Thyroid gland (tissue), 4 donors: ENCODE measurements around the gene NAALAD2. TPM values are rescaled to one million over a fixed set of nuclear protein-coding genes. Genes with fewer than 3 reads are reported as not detected.
"Not testable (repeated sequence)": the region's sequence is repeated elsewhere in the genome, so short reads cannot be mapped to it uniquely, and the experiment has no call there.

Experiments
- DNase-seq, 2 donors: peaks; one replicate each; pipeline ENCODE4 v3.0.0-alpha.2; 2019
- H3K27ac ChIP-seq, 3 donors: fragments of 200-600 bp; sonication (generic); 1 replicate in 2 of 3; 2 replicates in 1 of 3; pipeline ENCODE4 v1.5.1; 2016 to 2019; ENCODE audit warnings: mild to moderate bottlenecking in 1 of 3, moderate library complexity in 1 of 3
- H3K27me3 ChIP-seq: fragments of 200-600 bp; sonication (generic); one replicate; pipeline ENCODE4 v1.5.1; 2019
- H3K36me3 ChIP-seq, 2 donors: fragments of 200-600 bp; sonication (generic); one replicate each; pipeline ENCODE4 v1.5.1; 2016 to 2019
- H3K4me1 ChIP-seq, 2 donors: fragments of 200-600 bp; sonication (generic); one replicate each; pipeline ENCODE4 v1.5.1; 2017 to 2019
- H3K4me3 ChIP-seq, 3 donors: fragments of 200-600 bp; sonication (generic); replicated peaks in 1 of 3; 1 replicate in 2 of 3; 2 replicates in 1 of 3; pipeline ENCODE4 v1.5.1; 2016; ENCODE audit warnings: mild to moderate bottlenecking in 1 of 3
- H3K9me3 ChIP-seq: fragments of 200-600 bp; sonication (generic); one replicate; pipeline ENCODE4 v1.5.1; 2017
- POLR2A ChIP-seq, 2 donors: fragments of 450-650 bp; IDR thresholded peaks; one replicate each; pipeline ENCODE4 v1.6.1; 2017; ENCODE audit warnings: antibody characterized with exemption in 2 of 2, mild to moderate bottlenecking in 2 of 2, moderate library complexity in 1 of 2
- WGBS, 2 donors: methylation state at CpG; one replicate each; pipeline ENCODE4 v1.1.5; 2017; 5-methylcytosine and 5-hydroxymethylcytosine counted together
- intact Hi-C: fragments of 100-400 bp; cut with DNase I; formaldehyde crosslinking; loops from one replicate; pipeline ENCODE4 v1.15.1; 2023
- total RNA-seq, 4 donors: library from RNA; depleted of rRNA; stranded (reverse); fragments of >200 nt; gene quantifications; one replicate each; pipeline ENCODE4 v1.2.3, GENCODE V29; 2016
- TF ChIP-seq, protein P1 (sequence below), 6 experiments: fragments of 200-600 bp in 3 of 6; fragments of 450-650 bp in 3 of 6; sonication (generic) in 3 of 6; IDR thresholded peaks; one replicate each; pipeline ENCODE4 v1.5.1; 2016 to 2019; ENCODE audit warnings: antibody characterized with exemption in 6 of 6, mild to moderate bottlenecking in 2 of 6, inconsistent platforms in 1 of 6, moderate library complexity in 1 of 6

The NAALAD2 gene
- total RNA-seq, 4 donors from 2014 or later, result 1.1 to 4.3 (median 2.2) TPM

DNA sequence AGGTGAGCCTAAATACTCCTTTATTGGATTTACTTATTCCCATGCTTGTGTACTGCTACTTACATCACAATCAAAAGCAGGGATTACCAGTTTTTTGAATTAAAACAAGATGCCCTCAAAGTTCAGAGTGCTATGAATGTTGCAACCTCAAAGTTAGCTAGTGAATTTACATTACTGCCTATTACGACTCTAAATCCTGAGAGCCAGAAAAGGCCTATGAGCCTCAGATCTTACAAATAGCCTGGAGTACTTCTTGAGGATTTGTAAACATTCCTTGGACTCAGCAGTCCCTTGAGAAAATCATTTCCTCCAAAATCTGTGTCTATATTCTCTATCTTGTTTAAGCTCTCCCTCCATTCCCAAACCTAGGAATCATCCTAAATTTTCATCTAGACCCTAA lies 62.9 kb downstream of the NAALAD2 start:
- 80 to 81% methylated on average over 1 of the region's 1 CpG for WGBS, 2 donors
- H3K27ac ChIP-seq, result no peak overlapping the region
- no peak for TF ChIP-seq POLR2A (IDR thresholded peaks at IDR 0.05)
- TF ChIP-seq, protein P1, sequence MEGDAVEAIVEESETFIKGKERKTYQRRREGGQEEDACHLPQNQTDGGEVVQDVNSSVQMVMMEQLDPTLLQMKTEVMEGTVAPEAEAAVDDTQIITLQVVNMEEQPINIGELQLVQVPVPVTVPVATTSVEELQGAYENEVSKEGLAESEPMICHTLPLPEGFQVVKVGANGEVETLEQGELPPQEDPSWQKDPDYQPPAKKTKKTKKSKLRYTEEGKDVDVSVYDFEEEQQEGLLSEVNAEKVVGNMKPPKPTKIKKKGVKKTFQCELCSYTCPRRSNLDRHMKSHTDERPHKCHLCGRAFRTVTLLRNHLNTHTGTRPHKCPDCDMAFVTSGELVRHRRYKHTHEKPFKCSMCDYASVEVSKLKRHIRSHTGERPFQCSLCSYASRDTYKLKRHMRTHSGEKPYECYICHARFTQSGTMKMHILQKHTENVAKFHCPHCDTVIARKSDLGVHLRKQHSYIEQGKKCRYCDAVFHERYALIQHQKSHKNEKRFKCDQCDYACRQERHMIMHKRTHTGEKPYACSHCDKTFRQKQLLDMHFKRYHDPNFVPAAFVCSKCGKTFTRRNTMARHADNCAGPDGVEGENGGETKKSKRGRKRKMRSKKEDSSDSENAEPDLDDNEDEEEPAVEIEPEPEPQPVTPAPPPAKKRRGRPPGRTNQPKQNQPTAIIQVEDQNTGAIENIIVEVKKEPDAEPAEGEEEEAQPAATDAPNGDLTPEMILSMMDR (IDR thresholded peaks at IDR 0.05), result no peak
- no peak for DNase-seq
- H3K36me3 ChIP-seq, result peaks cover 7 to 10% of the 10 kb centered on the region in 2 donors
- no peaks in the 10 kb centered on the region for H3K4me1 ChIP-seq
- no peak overlapping the region for H3K4me3 ChIP-seq
- H3K9me3 ChIP-seq, result no peaks in the 10 kb centered on the region
- intact Hi-C loops, result no loop called here
- H3K27me3 ChIP-seq, result no peaks in the 10 kb centered on the region

DNA sequence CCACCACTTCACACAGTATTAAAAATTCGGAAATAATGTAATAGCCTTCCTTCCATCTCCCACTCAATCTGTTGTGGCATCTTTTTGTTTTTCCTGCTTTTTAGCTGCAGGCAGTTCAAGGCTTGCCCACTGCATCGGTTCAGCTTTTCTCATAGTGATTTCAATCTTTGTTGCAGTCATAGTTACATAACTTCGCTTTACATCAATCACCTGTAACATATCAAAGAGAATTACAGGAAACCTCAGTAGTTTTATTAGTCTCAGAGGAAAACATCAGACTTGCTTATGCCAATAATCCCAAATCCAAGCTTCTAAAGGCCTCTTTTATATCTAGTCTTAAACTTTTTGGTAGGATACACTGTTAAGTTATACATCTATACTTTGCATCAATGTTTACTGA lies 67.9 kb downstream of the NAALAD2 start:
- TF ChIP-seq POLR2A (IDR thresholded peaks at IDR 0.05), result no peak
- TF ChIP-seq, protein P1 (IDR thresholded peaks at IDR 0.05), result no peak
- no peaks in the 10 kb centered on the region for H3K27me3 ChIP-seq
- no peak overlapping the region for H3K27ac ChIP-seq
- no peak for DNase-seq
- H3K4me3 ChIP-seq, result no peak overlapping the region
- no peaks in the 10 kb centered on the region for H3K4me1 ChIP-seq
- peaks cover 13 to 24% of the 10 kb centered on the region in 2 donors for H3K36me3 ChIP-seq
- 84 to 90% methylated on average over 3 of the region's 3 CpGs for WGBS, 2 donors
- intact Hi-C loops, result no loop called here
- H3K9me3 ChIP-seq, result no peaks in the 10 kb centered on the region

DNA sequence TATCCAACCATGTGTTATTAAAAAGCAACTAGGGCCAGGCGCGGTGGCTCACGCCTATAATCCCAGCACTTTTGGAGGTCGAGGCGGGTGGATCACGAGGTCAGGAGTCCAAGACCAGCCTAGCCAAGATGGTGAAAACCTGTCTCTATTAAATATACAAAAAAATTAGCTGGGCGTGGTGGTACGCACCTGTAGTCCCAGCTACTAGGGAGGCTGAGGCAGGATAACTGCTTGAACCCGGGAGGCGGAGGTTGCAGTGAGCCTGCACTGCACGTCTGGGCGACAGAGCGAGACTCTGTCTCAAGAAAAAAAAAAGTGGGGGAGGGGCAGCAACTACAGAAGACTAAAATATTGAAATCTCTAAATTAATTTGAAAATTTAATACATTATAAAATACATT lies 69.9 kb downstream of the NAALAD2 start:
- H3K27ac ChIP-seq, result no peak overlapping the region
- TF ChIP-seq POLR2A (IDR thresholded peaks at IDR 0.05), result no peak
- TF ChIP-seq, protein P1 (IDR thresholded peaks at IDR 0.05), result no peak
- H3K9me3 ChIP-seq, result no peaks in the 10 kb centered on the region
- WGBS, 2 donors, result 93 to 97% methylated on average over 13 of the region's 13 CpGs
- no peak for DNase-seq
- no peaks in the 10 kb centered on the region for H3K4me1 ChIP-seq
- H3K36me3 ChIP-seq, result peaks cover 13 to 27% of the 10 kb centered on the region in 2 donors
- intact Hi-C loops, result no loop called here
- H3K27me3 ChIP-seq, result no peaks in the 10 kb centered on the region
- no peak overlapping the region for H3K4me3 ChIP-seq

DNA sequence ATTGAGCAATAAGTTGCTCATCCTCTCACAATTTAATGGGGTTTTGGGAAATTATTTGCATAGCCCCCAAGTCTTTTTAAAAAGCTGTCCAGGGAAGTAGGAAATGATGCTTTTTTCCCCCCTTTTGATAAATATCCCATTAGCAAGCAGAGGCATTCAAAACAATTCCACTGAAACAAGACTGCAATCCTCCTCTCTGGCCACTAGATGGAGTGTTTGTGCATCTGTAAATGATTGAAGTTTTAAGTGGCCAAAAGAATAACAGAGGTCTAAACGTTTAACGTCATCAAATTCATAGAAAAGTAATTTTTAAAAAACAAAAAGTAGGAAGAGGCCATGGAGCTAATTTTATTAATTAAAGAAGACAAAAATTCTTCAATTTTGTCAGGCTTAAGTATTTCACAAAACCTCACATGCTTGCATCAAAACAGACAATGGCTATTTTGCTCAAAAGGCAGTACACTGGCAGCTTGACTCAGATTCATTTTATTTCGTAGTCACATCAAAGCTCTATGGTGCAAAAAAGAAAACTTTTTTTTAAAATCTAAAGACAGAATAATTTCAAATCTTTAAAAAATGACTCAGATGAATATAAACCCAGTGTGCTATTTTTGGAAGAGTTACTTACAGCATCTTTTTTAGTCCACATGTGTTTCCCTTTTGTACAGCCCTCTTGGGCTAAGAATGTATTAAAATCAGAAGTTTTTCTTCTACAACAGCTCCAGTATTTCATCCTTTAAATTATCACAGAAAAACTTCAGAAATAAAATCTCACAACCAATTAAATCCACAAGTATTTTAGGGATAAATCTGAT lies 70.6 kb downstream of the NAALAD2 start:
- Histone ChIP-seq H3K27ac (no peak overlapping the region), H3K36me3 (peaks cover 20 to 34% of the 10 kb centered on the region in 2 donors), H3K27me3 (no peaks in the 10 kb centered on the region), H3K4me1 (no peaks in the 10 kb centered on the region), H3K9me3 (no peaks in the 10 kb centered on the region), H3K4me3 (no peak overlapping the region)
- intact Hi-C loops, result no loop called here
- no peak for DNase-seq
- TF ChIP-seq POLR2A (IDR thresholded peaks at IDR 0.05), result no peak
- TF ChIP-seq, protein P1 (IDR thresholded peaks at IDR 0.05), result peak; percentile 65 to 89 (median 81)
- WGBS, 2 donors, result 16 to 22% methylated on average over 3 of the region's 3 CpGs

DNA sequence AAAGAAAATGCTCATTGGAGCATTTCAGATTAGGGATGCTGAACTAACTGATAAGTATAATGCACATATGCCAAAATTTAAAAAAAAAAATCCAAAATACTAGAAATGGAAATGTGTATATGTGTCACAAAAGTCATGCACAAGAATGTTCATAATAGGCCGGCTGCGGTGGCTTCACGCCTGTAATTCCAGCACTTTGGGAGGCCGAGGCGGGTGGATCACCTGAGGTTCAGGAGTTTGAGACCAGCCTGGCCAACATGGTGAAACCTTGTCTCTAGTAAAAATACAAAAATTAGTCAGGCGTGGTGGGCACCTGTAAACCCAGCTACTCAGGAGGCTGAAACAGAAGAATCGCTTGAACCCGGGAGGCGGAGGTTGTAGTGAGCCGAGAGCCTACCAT lies 73.5 kb downstream of the NAALAD2 start:
- WGBS, 2 donors, result 90 to 97% methylated on average over 10 of the region's 10 CpGs
- H3K4me1 ChIP-seq, H3K27me3 ChIP-seq, H3K9me3 ChIP-seq, H3K4me3 ChIP-seq, DNase-seq, H3K27ac ChIP-seq, intact Hi-C loops: not testable (repeated sequence)
- peaks cover 14 to 20% of the 10 kb centered on the region in 2 donors for H3K36me3 ChIP-seq
